HG03342 (cell line): ENCODE results near the gene PARM1.
A peak's percentile ranks its signal among the peaks of the same experiment; 100 is the strongest.

Experiments
- ATAC-seq: cut with Tn5 transposase; IDR thresholded peaks from one replicate; pipeline ENCODE4 v1.9.1; 2021; ENCODE audit warnings: mild to moderate bottlenecking, moderate library complexity; ENCODE audit not compliant: unreplicated experiment

The PARM1 gene

GRCh38 chr4:74932832-74933561, at the start of gene PARM1:
Gene PARM1, plus strand, starts transcription at chr4:74933116. Its CDS starts 212 bp downstream, at chr4:74933328.
- peak; percentile 78 for ATAC-seq

GRCh38 chr4:74884266-74884665, 48.6 kb upstream of the PARM1 start:
- ATAC-seq, result no peak

GRCh38 chr4:74886484-74886883, 46.4 kb upstream of the PARM1 start:
- no peak for ATAC-seq

- ATAC-seq, result no peak
Observed at GRCh38 chr4:74890341-74890740, 42.6 kb upstream of the PARM1 start.

GRCh38 chr4:74891037-74891436, 41.9 kb upstream of the PARM1 start:
- ATAC-seq, result no peak

GRCh38 chr4:74893171-74893570, 39.7 kb upstream of the PARM1 start:
- no peak for ATAC-seq

GRCh38 chr4:74896595-74896994, 36.3 kb upstream of the PARM1 start:
- no peak for ATAC-seq

- no peak for ATAC-seq
Observed at GRCh38 chr4:74897386-74897785, 35.5 kb upstream of the PARM1 start.

- no peak for ATAC-seq
Observed at GRCh38 chr4:74900862-74901261, 32.1 kb upstream of the PARM1 start.

- no peak for ATAC-seq
Observed at GRCh38 chr4:74904509-74905065, 28.3 kb upstream of the PARM1 start.

GRCh38 chr4:74906771-74907170, 26.1 kb upstream of the PARM1 start:
- ATAC-seq, result no peak

- peak; percentile 56 for ATAC-seq
Observed at GRCh38 chr4:74919783-74920182, 13.1 kb upstream of the PARM1 start.

GRCh38 chr4:74920704-74921103, 12.2 kb upstream of the PARM1 start:
- no peak for ATAC-seq

GRCh38 chr4:74921490-74921889, 11.4 kb upstream of the PARM1 start:
- no peak for ATAC-seq

- no peak for ATAC-seq
Observed at GRCh38 chr4:74926007-74926406, 6.9 kb upstream of the PARM1 start.

GRCh38 chr4:74930162-74930561, 2.8 kb upstream of the PARM1 start:
- peak; percentile 67 for ATAC-seq

- no peak for ATAC-seq
Observed at GRCh38 chr4:74931376-74931775, 1.5 kb upstream of the PARM1 start.

- ATAC-seq, result no peak
Observed at GRCh38 chr4:74932010-74932409, 906 bp upstream of the PARM1 start.

GRCh38 chr4:74933562-74934015, 673 bp downstream of the PARM1 start:
- ATAC-seq, result no peak

GRCh38 chr4:74934016-74934831, 1.3 kb downstream of the PARM1 start:
- no peak for ATAC-seq

- ATAC-seq, result no peak
Observed at GRCh38 chr4:74934888-74935287, 2.0 kb downstream of the PARM1 start.

GRCh38 chr4:74941123-74941522, 8.2 kb downstream of the PARM1 start:
- no peak for ATAC-seq
